HG03520 (cell line): ENCODE data around the gene ECHDC3.
"Not testable (repeated sequence)": the region's sequence is repeated elsewhere in the genome, so short reads cannot be mapped to it uniquely, and the experiment has no call there.

Source experiments
- ATAC-seq: cut with Tn5 transposase; IDR thresholded peaks from one replicate; pipeline ENCODE4 v1.9.1; 2021; ENCODE audit warnings: mild to moderate bottlenecking, moderate library complexity; ENCODE audit not compliant: unreplicated experiment

Gene ECHDC3

GRCh38 chr10:11742009-11742778 lies at the start of gene ECHDC3:
ECHDC3 (plus strand) TSS chr10:11742382; CDS start chr10:11742577, 195 bp downstream.
- no peak for ATAC-seq

- no peak for ATAC-seq
Measured at GRCh38 chr10:11693376-11693775, 48.8 kb upstream of the ECHDC3 start.

- no peak for ATAC-seq
Measured at GRCh38 chr10:11695779-11696178, 46.4 kb upstream of the ECHDC3 start.

- no peak for ATAC-seq
Measured at GRCh38 chr10:11697718-11698527, 44.3 kb upstream of the ECHDC3 start.

GRCh38 chr10:11698691-11699549 lies 43.3 kb upstream of the ECHDC3 start:
- peak; percentile 73 for ATAC-seq

GRCh38 chr10:11699550-11700097 lies 42.6 kb upstream of the ECHDC3 start:
- ATAC-seq: no peak

- ATAC-seq: no peak
Measured at GRCh38 chr10:11700539-11700938, 41.6 kb upstream of the ECHDC3 start.

GRCh38 chr10:11701451-11702095 lies 40.6 kb upstream of the ECHDC3 start:
- ATAC-seq: no peak

GRCh38 chr10:11702264-11702663 lies 39.9 kb upstream of the ECHDC3 start:
- ATAC-seq: no peak

- no peak for ATAC-seq
Measured at GRCh38 chr10:11704092-11704491, 38.1 kb upstream of the ECHDC3 start.

GRCh38 chr10:11705722-11706121 lies 36.5 kb upstream of the ECHDC3 start:
- no peak for ATAC-seq

GRCh38 chr10:11706895-11707567 lies 35.2 kb upstream of the ECHDC3 start:
- ATAC-seq: no peak

- no peak for ATAC-seq
Measured at GRCh38 chr10:11707624-11708350, 34.4 kb upstream of the ECHDC3 start.

- not testable (repeated sequence) for ATAC-seq
Measured at GRCh38 chr10:11708801-11709200, 33.4 kb upstream of the ECHDC3 start.

GRCh38 chr10:11712744-11713143 lies 29.4 kb upstream of the ECHDC3 start:
- ATAC-seq: no peak

GRCh38 chr10:11713186-11713743 lies 28.9 kb upstream of the ECHDC3 start:
- ATAC-seq: no peak

GRCh38 chr10:11713963-11714362 lies 28.2 kb upstream of the ECHDC3 start:
- no peak for ATAC-seq

- ATAC-seq: no peak
Measured at GRCh38 chr10:11714750-11715365, 27.3 kb upstream of the ECHDC3 start.
